H1 (cell line): ENCODE results near the gene FADS6. TPM values are rescaled to one million over a fixed set of nuclear protein-coding genes. Genes with fewer than 3 reads are reported as not detected.

Source experiments
- CTCF ChIA-PET: fragments of 300-600 bp; sonication (Branson Sonifier 250); formaldehyde crosslinking; loops from one replicate; lab custom pipeline; 2021; ENCODE audit not compliant: partially characterized antibody; lab: Charles Lee
- POLR2A ChIA-PET: fragments of 300-600 bp; sonication (Branson Sonifier 250); formaldehyde crosslinking; loops from one replicate; lab custom pipeline; 2021; ENCODE audit warnings: inconsistent platforms; ENCODE audit not compliant: partially characterized antibody; lab: Charles Lee
- DNase-seq, 2 experiments: peaks; one replicate each; pipeline versions ENCODE4 v3.0.0 to v3.0.0-alpha.2; 2010 to 2022; ENCODE audit warnings: low spot score in 2 of 2, low read depth in 1 of 2, mixed read lengths in 1 of 2
- FAIRE-seq: peaks from 2 replicates; lab custom pipeline; 2011; peaks lifted over from hg19 to GRCh38; lab: Jason Lieb, UNC
- H2AFZ ChIP-seq: 2 replicates; pipeline ENCODE4 v1.8.1; 2012; ENCODE audit warnings: low read length, inconsistent platforms
- H2AK5ac ChIP-seq: 2 replicates; pipeline ENCODE4 v1.6.1; 2013; ENCODE audit warnings: low read depth, low read length
- H2BK120ac ChIP-seq: replicated peaks from 2 replicates; pipeline ENCODE3; 2013; ENCODE audit warnings: low read depth, low read length, inconsistent platforms
- H2BK12ac ChIP-seq: 2 replicates; pipeline ENCODE4 v1.6.1; 2013; ENCODE audit warnings: low read depth, low read length
- H2BK15ac ChIP-seq: 2 replicates; pipeline ENCODE4 v1.6.1; 2013; ENCODE audit warnings: low read length
- H2BK20ac ChIP-seq: 2 replicates; pipeline ENCODE4 v1.6.1; 2013; ENCODE audit warnings: low read length
- H2BK5ac ChIP-seq: 2 replicates; pipeline ENCODE4 v1.6.1; 2013; ENCODE audit warnings: low read depth, low read length
- H3K14ac ChIP-seq: 2 replicates; pipeline ENCODE4 v1.6.1; 2013; ENCODE audit warnings: inconsistent platforms; ENCODE audit not compliant: insufficient read length
- H3K18ac ChIP-seq: 2 replicates; pipeline ENCODE4 v1.6.1; 2013; ENCODE audit warnings: low read length; ENCODE audit errors: extremely low read depth
- H3K23ac ChIP-seq: 2 replicates; pipeline ENCODE4 v1.6.1; 2013; ENCODE audit warnings: inconsistent platforms; ENCODE audit not compliant: insufficient read length
- H3K23me2 ChIP-seq: 2 replicates; pipeline ENCODE4 v1.6.1; 2013; ENCODE audit warnings: low read depth, low read length
- H3K27ac ChIP-seq: 2 replicates; pipeline ENCODE4 v1.6.1; 2011; ENCODE audit warnings: low read depth, low read length, inconsistent platforms
- H3K27me3 ChIP-seq, 4 experiments: replicated peaks in 1 of 4; 1 replicate in 1 of 4; 2 replicates in 3 of 4; pipeline versions ENCODE4 v1.6.1 to v1.8.1; 2011 to 2013; ENCODE audit warnings: low read length in 3 of 4, mild to moderate bottlenecking in 3 of 4, inconsistent platforms in 2 of 4, mixed read lengths in 2 of 4, moderate library complexity in 1 of 4; ENCODE audit not compliant: control insufficient read depth in 3 of 4, insufficient read depth in 3 of 4; ENCODE audit errors: extremely low read depth in 1 of 4
- H3K36me3 ChIP-seq, 4 experiments: 2 replicates each; pipeline versions ENCODE4 v1.6.1 to v1.8.1; 2011 to 2013; ENCODE audit warnings: mild to moderate bottlenecking in 4 of 4, low read length in 3 of 4, moderate library complexity in 2 of 4, control low read depth in 1 of 4, inconsistent platforms in 1 of 4; ENCODE audit not compliant: insufficient read depth in 4 of 4, control insufficient read depth in 2 of 4
- H3K4ac ChIP-seq: replicated peaks from 2 replicates; pipeline ENCODE3; 2013; ENCODE audit warnings: low read length, low read depth, mixed read lengths, inconsistent platforms; ENCODE audit not compliant: insufficient read length
- H3K4me1 ChIP-seq, 4 experiments: replicated peaks in 1 of 4; 1 replicate in 1 of 4; 2 replicates in 3 of 4; pipeline versions ENCODE4 v1.6.1 to v1.8.1; 2011 to 2013; ENCODE audit warnings: low read length in 3 of 4, inconsistent platforms in 2 of 4, mixed read lengths in 1 of 4; ENCODE audit not compliant: insufficient read depth in 4 of 4, control insufficient read depth in 3 of 4
- H3K4me2 ChIP-seq, 2 experiments: 2 replicates each; pipeline versions ENCODE4 v1.6.1 to v1.8.1; 2011 to 2013; ENCODE audit warnings: low read depth in 2 of 2, low read length in 2 of 2, control low read depth in 1 of 2, inconsistent platforms in 1 of 2, mild to moderate bottlenecking in 1 of 2; ENCODE audit not compliant: insufficient read depth in 1 of 2
- H3K4me3 ChIP-seq, 4 experiments: fragments of 200-600, 300-600 bp in 1 of 4; sonication (generic), shearing (Covaris generic), sonication (Bioruptor Twin) in 1 of 4; 2 replicates each; pipeline versions ENCODE4 v1.5.1 to v1.8.1; 2011 to 2016; ENCODE audit warnings: low read length in 4 of 4, low read depth in 3 of 4, control low read depth in 2 of 4, inconsistent platforms in 2 of 4, mild to moderate bottlenecking in 2 of 4, mixed read lengths in 1 of 4, moderate library complexity in 1 of 4; ENCODE audit not compliant: insufficient read depth in 2 of 4; ENCODE audit errors: extremely low read depth in 1 of 4
- H3K56ac ChIP-seq: replicated peaks from 2 replicates; pipeline ENCODE3; 2013; ENCODE audit warnings: low read depth, mild to moderate bottlenecking, mixed read lengths, low read length, inconsistent platforms; ENCODE audit not compliant: insufficient read length
- H3K79me1 ChIP-seq: 2 replicates; pipeline ENCODE4 v1.6.1; 2013; ENCODE audit warnings: low read depth, low read length, control low read depth
- H3K79me2 ChIP-seq, 2 experiments: 2 replicates each; pipeline versions ENCODE4 v1.6.1 to v1.8.1; 2012 to 2013; ENCODE audit warnings: low read length in 2 of 2, mild to moderate bottlenecking in 2 of 2, inconsistent platforms in 1 of 2; ENCODE audit not compliant: insufficient read depth in 2 of 2, control insufficient read depth in 1 of 2
- H3K9ac ChIP-seq, 4 experiments: replicated peaks in 1 of 4; 1 replicate in 1 of 4; 2 replicates in 3 of 4; pipeline versions ENCODE4 v1.6.1 to v1.8.1; 2011 to 2013; ENCODE audit warnings: low read depth in 3 of 4, low read length in 3 of 4, control low read depth in 2 of 4, mild to moderate bottlenecking in 2 of 4, moderate library complexity in 2 of 4, inconsistent platforms in 1 of 4; ENCODE audit errors: extremely low read depth in 1 of 4
- H3K9me3 ChIP-seq, 2 experiments: 2 replicates each; pipeline versions ENCODE4 v1.6.1 to v1.8.1; 2012 to 2013; ENCODE audit warnings: mild to moderate bottlenecking in 2 of 2, moderate library complexity in 2 of 2, control low read depth in 1 of 2, inconsistent platforms in 1 of 2, low read depth in 1 of 2, low read length in 1 of 2, mixed read lengths in 1 of 2; ENCODE audit not compliant: insufficient read depth in 2 of 2
- H4K20me1 ChIP-seq, 2 experiments: replicated peaks in 1 of 2; 2 replicates each; pipeline versions ENCODE3 to v1.8.1; 2011 to 2013; ENCODE audit warnings: inconsistent platforms in 2 of 2, low read length in 2 of 2, mild to moderate bottlenecking in 1 of 2; ENCODE audit not compliant: insufficient read depth in 2 of 2, control insufficient read depth in 1 of 2
- H4K5ac ChIP-seq: 2 replicates; pipeline ENCODE4 v1.6.1; 2013; ENCODE audit warnings: low read length, low read depth, mixed read lengths, inconsistent platforms; ENCODE audit not compliant: insufficient read length
- H4K8ac ChIP-seq: 2 replicates; pipeline ENCODE4 v1.8.0; 2013; ENCODE audit warnings: mild to moderate bottlenecking, moderate library complexity, low read length, inconsistent platforms; ENCODE audit not compliant: insufficient read depth; ENCODE audit errors: extremely low read depth
- H4K91ac ChIP-seq: replicated peaks from 2 replicates; pipeline ENCODE3; 2013; ENCODE audit warnings: low read length, mixed read lengths, inconsistent platforms; ENCODE audit not compliant: insufficient read length
- BCL11A ChIP-seq, 2 experiments: IDR thresholded peaks; one replicate each; pipeline ENCODE4 v1.6.1; 2011; ENCODE audit warnings: low read depth in 2 of 2, low read length in 2 of 2, mild to moderate bottlenecking in 2 of 2
- CEBPB ChIP-seq: IDR thresholded peaks from 2 replicates; pipeline ENCODE4 v1.6.1; 2012; ENCODE audit warnings: low read depth, low read length
- EGR1 ChIP-seq: IDR thresholded peaks from 2 replicates; pipeline ENCODE4 v1.6.1; 2011; ENCODE audit warnings: low read depth, low read length, borderline replicate concordance
- GTF2F1 ChIP-seq: IDR thresholded peaks from 2 replicates; pipeline ENCODE4 v1.6.1; 2012; ENCODE audit warnings: low read depth, low read length, improper control_type of control experiment, borderline replicate concordance
- KDM1A ChIP-seq: fragments of 200-600, 300-600 bp; sonication (generic); IDR thresholded peaks from 2 replicates; pipeline ENCODE4 v1.7.1; 2016; ENCODE audit warnings: mild to moderate bottlenecking, low read length, borderline replicate concordance
- PHF8 ChIP-seq: fragments of 200-600 bp; sonication (generic); conservative IDR thresholded peaks from 2 replicates; pipeline ENCODE4 v1.7.1; 2012; ENCODE audit warnings: low read depth, mild to moderate bottlenecking, inconsistent platforms, low read length, moderate library complexity
- TBP ChIP-seq: IDR thresholded peaks from 2 replicates; pipeline ENCODE4 v1.6.1; 2011; ENCODE audit warnings: low read depth, low read length, improper control_type of control experiment
- ZNF274 ChIP-seq: IDR thresholded peaks from 2 replicates; pipeline ENCODE4 v1.7.0; 2012; ENCODE audit warnings: low read length, borderline replicate concordance; ENCODE audit errors: extremely low read depth
- WGBS, 2 experiments: shearing (Covaris generic) in 1 of 2; methylation state at CpG; one replicate each; pipeline versions ENCODE4 v1.1.6 to v1.1.7; 2013 to 2015; ENCODE audit warnings: low lambda C conversion rate in 2 of 2, mixed read lengths in 2 of 2, inconsistent platforms in 1 of 2, low coverage in 1 of 2, missing lambda C conversion rate in 1 of 2; ENCODE audit not compliant: insufficient replicate concordance in 2 of 2, insufficient coverage in 1 of 2, insufficient read length in 1 of 2; ENCODE audit errors: extremely low coverage in 1 of 2, missing lambda C conversion rate in 1 of 2; 5-methylcytosine and 5-hydroxymethylcytosine counted together
- polyA plus RNA-seq, 7 experiments: library from polyadenylated mRNA; depleted of rRNA in 3 of 7; stranded (reverse) in 5 of 7; unstranded in 2 of 7; fragments of >200 nt in 5 of 7; fragments of 200-250 nt in 2 of 7; gene quantifications; 1 replicate in 5 of 7; 2 replicates in 1 of 7; 4 replicates in 1 of 7; pipeline versions ENCODE4 v1.2.1 to v1.2.3, GENCODE V29; 2011 to 2013; ENCODE audit warnings: missing spikeins in 2 of 7, mixed read lengths in 2 of 7
- total RNA-seq: library from RNA; stranded (reverse); fragmentation: NEBNext Ultra II Directional; extraction: Animal tissue kit (Norgen Biotek cat#: 25700); gene quantifications from 2 replicates; pipeline ENCODE4 v1.2.1, GENCODE V29; 2021

Gene FADS6
- total and polyA plus RNA-seq, 2 of the 8 experiments (the other 6 are each of a cell fraction or from before 2014, with no cell fraction given), result 0.56 to 2.5 TPM

GRCh38 chr17:74890554-74890953 is 2.9 kb downstream of the FADS6 start:
- H3K14ac ChIP-seq, result no peak overlapping the region
- H2AFZ ChIP-seq, result no peak overlapping the region
- peaks cover 13% of the 10 kb centered on the region for H3K23me2 ChIP-seq
- no peak overlapping the region for H3K9ac ChIP-seq
- no peak for TF ChIP-seq ZNF274
- no peak for TF ChIP-seq KDM1A
- no peak for TF ChIP-seq BCL11A (IDR thresholded peaks at IDR 0.05; ENCODE audit: low read depth in 2 of 2, low read length in 2 of 2)
- no peak for TF ChIP-seq PHF8
- TF ChIP-seq EGR1, result no peak
- TF ChIP-seq GTF2F1, result no peak
- TF ChIP-seq CEBPB, result no peak
- no peak for TF ChIP-seq TBP
- no peak overlapping the region for H2BK15ac ChIP-seq
- H2BK5ac ChIP-seq, result no peak overlapping the region
- no peak overlapping the region for H2BK20ac ChIP-seq
- no peaks in the 10 kb centered on the region for H3K79me2 ChIP-seq
- H2BK12ac ChIP-seq, result no peak overlapping the region
- no peak overlapping the region for H3K27ac ChIP-seq
- DNase-seq (no peak), FAIRE-seq (no peak)
- H3K27me3 ChIP-seq, result peaks cover 16 to 37% (median 31%) of the 10 kb centered on the region in 4 experiments; a peak in 6 of 7 replicates
- ChIA-PET CTCF (interaction anchor here (0.6 to 2.5 kb wide), 10 partner anchors 10 to 891 kb away, joined by 3 to 12 read pairs (median 4); no protein-coding TSS in a partner anchor), POLR2A (interaction anchor here (1.0 to 1.8 kb wide), 2 partner anchors 14 to 18 kb away, joined by 4 to 5 read pairs; partner anchors contain the start of gene FDXR)
- H4K5ac ChIP-seq, result no peak overlapping the region
- H4K8ac ChIP-seq, result no peak overlapping the region
- no peaks in the 10 kb centered on the region for H3K9me3 ChIP-seq
- H3K4me2 ChIP-seq, result no peak overlapping the region
- no peak overlapping the region for H4K91ac ChIP-seq
- H2AK5ac ChIP-seq, result no peak overlapping the region
- WGBS, 2 experiments, result 86% methylated on average over 7 of the region's 7 CpGs; no CpG with 5 or more reads in 1 of the 2 experiments
- no peaks in the 10 kb centered on the region for H3K79me1 ChIP-seq
- H3K56ac ChIP-seq, result no peak overlapping the region
- H2BK120ac ChIP-seq, result no peak overlapping the region
- peaks cover 0 to 2% of the 10 kb centered on the region in 2 experiments for H4K20me1 ChIP-seq
- no peak overlapping the region for H3K4me3 ChIP-seq
- H3K18ac ChIP-seq, result no peak overlapping the region
- peaks cover 0 to 10% (median 4%) of the 10 kb centered on the region in 4 experiments; a peak in 4 of 7 replicates for H3K4me1 ChIP-seq
- H3K23ac ChIP-seq, result no peak overlapping the region
- H3K4ac ChIP-seq, result no peak overlapping the region
- H3K36me3 ChIP-seq, result no peaks in the 10 kb centered on the region
